ENCODE data around the gene ARID4B. TPM values are rescaled to one million over a fixed set of nuclear protein-coding genes. Genes with fewer than 3 reads are reported as not detected.

The ARID4B gene
- total and polyA plus RNA-seq, 5 donors from 2014 or later, result 52.6 to 192 (median 58.6) TPM

- peaks cover 12% of the 10 kb centered on the region for H3K4me1 ChIP-seq (ENCODE audit: control insufficient read depth, insufficient read depth, low read length, poor library complexity, severe bottlenecking)
- Mint-ChIP-seq H3K4me3 (no peak overlapping the region), H3K4me1 (peaks cover 8 to 33% (median 18%) of the 10 kb centered on the region in 4 donors), H3K27me3 (no peaks in the 10 kb centered on the region), H3K9me3 (no peaks in the 10 kb centered on the region), H3K36me3 (peaks cover 31% of the 10 kb centered on the region), H3K27ac (peak overlapping the region in 2 of 3 donors; percentile 48 to 56)
- H3K4me3 ChIP-seq (ENCODE audit: low read depth, low read length), result no peak overlapping the region
- DNase-seq, result no peak
- no peaks in the 10 kb centered on the region for H3K27me3 ChIP-seq (ENCODE audit: control insufficient read depth, insufficient read depth, low read length)
- peaks cover 31% of the 10 kb centered on the region for H3K36me3 ChIP-seq (ENCODE audit: control insufficient read depth, insufficient read depth, low read length)
- ATAC-seq (ENCODE audit: low read depth in 2 of 2), result no peak
- H3K9me3 ChIP-seq (ENCODE audit: control insufficient read depth in 2 of 2, low read length in 2 of 2), result no peaks in the 10 kb centered on the region
- H3K27ac ChIP-seq (ENCODE audit: insufficient read depth, low read length, poor library complexity, severe bottlenecking), result peak overlapping the region; percentile 8
Measured at GRCh38 chr1:235341334-235341733, 13.4 kb upstream of the ARID4B start.

DNA sequence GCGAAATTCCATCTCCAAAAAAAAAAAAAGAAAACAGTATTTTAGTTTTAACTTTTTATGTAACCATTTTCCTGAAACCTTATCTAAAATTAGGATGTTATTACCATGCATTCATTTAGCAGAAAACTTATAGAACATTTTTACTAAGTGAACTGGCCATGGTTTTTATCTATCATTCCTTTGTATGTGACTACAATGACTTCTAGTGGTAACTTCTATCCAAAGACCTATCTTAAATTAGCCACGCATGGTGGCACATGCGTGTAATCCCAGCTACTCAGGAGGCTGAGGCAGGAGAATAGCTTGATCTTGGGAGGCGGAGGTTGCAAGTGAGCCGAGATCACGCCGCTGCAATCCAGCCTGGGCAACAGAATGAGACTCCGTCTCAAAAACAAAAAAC, 11.8 kb upstream of the ARID4B start:
- H3K27me3 Mint-ChIP-seq, result no peaks in the 10 kb centered on the region
- no peak for DNase-seq
- H3K4me3 Mint-ChIP-seq, result peak overlapping the region in 2 of 4 donors; percentile 19 to 28
- H3K27ac Mint-ChIP-seq, result peak overlapping the region; percentile 60 to 88 (median 83)
- peaks cover 18% of the 10 kb centered on the region for H3K4me1 ChIP-seq (ENCODE audit: control insufficient read depth, insufficient read depth, low read length, poor library complexity, severe bottlenecking)
- no peaks in the 10 kb centered on the region for H3K9me3 ChIP-seq (ENCODE audit: control insufficient read depth in 2 of 2, low read length in 2 of 2)
- H3K9me3 Mint-ChIP-seq, result no peaks in the 10 kb centered on the region
- peaks cover 8 to 38% (median 13%) of the 10 kb centered on the region in 4 donors for H3K4me1 Mint-ChIP-seq
- no peak overlapping the region for H3K4me3 ChIP-seq (ENCODE audit: low read depth, low read length)
- H3K36me3 ChIP-seq (ENCODE audit: control insufficient read depth, insufficient read depth, low read length), result peaks cover 37% of the 10 kb centered on the region
- H3K36me3 Mint-ChIP-seq, result peaks cover 20% of the 10 kb centered on the region
- ATAC-seq (ENCODE audit: low read depth in 2 of 2), result no peak
- no peak overlapping the region for H3K27ac ChIP-seq (ENCODE audit: insufficient read depth, low read length, poor library complexity, severe bottlenecking)
- no peaks in the 10 kb centered on the region for H3K27me3 ChIP-seq (ENCODE audit: control insufficient read depth, insufficient read depth, low read length)

GRCh38 chr1:235336903-235337302, 8.9 kb upstream of the ARID4B start:
- peaks cover 26% of the 10 kb centered on the region for H3K36me3 ChIP-seq (ENCODE audit: control insufficient read depth, insufficient read depth, low read length)
- Mint-ChIP-seq H3K27me3 (no peaks in the 10 kb centered on the region), H3K27ac (peak overlapping the region; percentile 67 to 93 (median 77)), H3K9me3 (no peaks in the 10 kb centered on the region), H3K36me3 (peaks cover 8% of the 10 kb centered on the region), H3K4me3 (peak overlapping the region; percentile 57 to 78 (median 71)), H3K4me1 (peaks cover 8 to 46% (median 25%) of the 10 kb centered on the region in 4 donors)
- H3K4me3 ChIP-seq (ENCODE audit: low read depth, low read length), result peak overlapping the region; percentile 82
- peak overlapping the region; percentile 69 for H3K27ac ChIP-seq (ENCODE audit: insufficient read depth, low read length, poor library complexity, severe bottlenecking)
- ATAC-seq (ENCODE audit: low read depth in 2 of 2) (peak; percentile 93 to 98), DNase-seq (peak in 2 of 3 donors; percentile 52 to 88)
- H3K4me1 ChIP-seq (ENCODE audit: control insufficient read depth, insufficient read depth, low read length, poor library complexity, severe bottlenecking), result peaks cover 26% of the 10 kb centered on the region
- no peaks in the 10 kb centered on the region for H3K27me3 ChIP-seq (ENCODE audit: control insufficient read depth, insufficient read depth, low read length)
- no peaks in the 10 kb centered on the region for H3K9me3 ChIP-seq (ENCODE audit: control insufficient read depth in 2 of 2, low read length in 2 of 2)

DNA sequence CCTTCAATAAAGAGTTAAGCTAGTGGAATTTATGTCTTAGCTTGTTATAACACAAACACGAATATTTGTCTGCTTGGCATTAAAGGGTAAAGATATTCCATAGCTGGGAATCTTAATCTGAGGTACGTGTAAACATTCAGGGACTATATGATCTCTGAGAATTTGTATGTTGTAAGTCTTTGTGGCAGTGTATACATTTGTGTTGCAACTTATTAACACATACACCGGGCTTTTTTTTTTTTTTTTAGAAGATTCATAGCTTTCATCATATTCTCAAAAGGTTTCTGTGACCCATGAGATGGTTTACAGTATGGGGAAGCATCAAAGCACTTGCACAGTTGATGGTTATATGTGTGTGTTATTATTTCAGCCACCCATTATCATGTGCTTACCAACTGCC, 3.4 kb upstream of the ARID4B start:
- H3K36me3 Mint-ChIP-seq, result peaks cover 9% of the 10 kb centered on the region
- Histone ChIP-seq H3K27ac (ENCODE audit: insufficient read depth, low read length, poor library complexity, severe bottlenecking) (peak overlapping the region; percentile 97), H3K27me3 (ENCODE audit: control insufficient read depth, insufficient read depth, low read length) (no peaks in the 10 kb centered on the region), H3K4me1 (ENCODE audit: control insufficient read depth, insufficient read depth, low read length, poor library complexity, severe bottlenecking) (peaks cover 42% of the 10 kb centered on the region), H3K36me3 (ENCODE audit: control insufficient read depth, insufficient read depth, low read length) (peaks cover 11% of the 10 kb centered on the region), H3K9me3 (ENCODE audit: control insufficient read depth in 2 of 2, low read length in 2 of 2) (no peaks in the 10 kb centered on the region), H3K4me3 (ENCODE audit: low read depth, low read length) (peak overlapping the region; percentile 93)
- ATAC-seq (ENCODE audit: low read depth in 2 of 2) (no peak), DNase-seq (no peak)
- H3K27me3 Mint-ChIP-seq, result no peaks in the 10 kb centered on the region
- H3K27ac Mint-ChIP-seq, result peak overlapping the region in 1 of 3 donors; percentile 56
- no peaks in the 10 kb centered on the region for H3K9me3 Mint-ChIP-seq
- no peak overlapping the region for H3K4me3 Mint-ChIP-seq
- peaks cover 9 to 33% (median 24%) of the 10 kb centered on the region in 4 donors for H3K4me1 Mint-ChIP-seq

- Mint-ChIP-seq H3K27ac (no peak overlapping the region), H3K4me3 (no peak overlapping the region), H3K9me3 (no peaks in the 10 kb centered on the region), H3K4me1 (peaks cover 9 to 36% (median 25%) of the 10 kb centered on the region in 4 donors), H3K27me3 (no peaks in the 10 kb centered on the region), H3K36me3 (peaks cover 9% of the 10 kb centered on the region)
- DNase-seq, result no peak
- H3K4me1 ChIP-seq (ENCODE audit: control insufficient read depth, insufficient read depth, low read length, poor library complexity, severe bottlenecking), result peaks cover 42% of the 10 kb centered on the region
- no peaks in the 10 kb centered on the region for H3K9me3 ChIP-seq (ENCODE audit: control insufficient read depth in 2 of 2, low read length in 2 of 2)
- peaks cover 10% of the 10 kb centered on the region for H3K36me3 ChIP-seq (ENCODE audit: control insufficient read depth, insufficient read depth, low read length)
- no peaks in the 10 kb centered on the region for H3K27me3 ChIP-seq (ENCODE audit: control insufficient read depth, insufficient read depth, low read length)
- ATAC-seq (ENCODE audit: low read depth in 2 of 2), result no peak
- peak overlapping the region; percentile 93 for H3K4me3 ChIP-seq (ENCODE audit: low read depth, low read length)
- peak overlapping the region; percentile 97 for H3K27ac ChIP-seq (ENCODE audit: insufficient read depth, low read length, poor library complexity, severe bottlenecking)
Measured at GRCh38 chr1:235330918-235331285, 2.9 kb upstream of the ARID4B start.

- Histone ChIP-seq H3K4me3 (ENCODE audit: low read depth, low read length) (peak overlapping the region; percentile 99), H3K4me1 (ENCODE audit: control insufficient read depth, insufficient read depth, low read length, poor library complexity, severe bottlenecking) (peaks cover 57% of the 10 kb centered on the region), H3K27ac (ENCODE audit: insufficient read depth, low read length, poor library complexity, severe bottlenecking) (peak overlapping the region; percentile 97), H3K27me3 (ENCODE audit: control insufficient read depth, insufficient read depth, low read length) (no peaks in the 10 kb centered on the region), H3K9me3 (ENCODE audit: control insufficient read depth in 2 of 2, low read length in 2 of 2) (no peaks in the 10 kb centered on the region), H3K36me3 (ENCODE audit: control insufficient read depth, insufficient read depth, low read length) (peaks cover 5% of the 10 kb centered on the region)
- Mint-ChIP-seq H3K4me1 (peaks cover 9 to 37% (median 30%) of the 10 kb centered on the region in 4 donors), H3K27ac (no peak overlapping the region), H3K4me3 (no peak overlapping the region), H3K27me3 (no peaks in the 10 kb centered on the region), H3K36me3 (peaks cover 9% of the 10 kb centered on the region), H3K9me3 (no peaks in the 10 kb centered on the region)
- peak; percentile 6 to 9 for ATAC-seq (ENCODE audit: low read depth in 2 of 2)
- peak in 2 of 3 donors; percentile 40 to 79 for DNase-seq
Measured at GRCh38 chr1:235329139-235329902, 1.3 kb upstream of the ARID4B start.

- Histone ChIP-seq H3K27me3 (ENCODE audit: control insufficient read depth, insufficient read depth, low read length) (no peaks in the 10 kb centered on the region), H3K27ac (ENCODE audit: insufficient read depth, low read length, poor library complexity, severe bottlenecking) (peak within 1 kb of the TSS; percentile 97), H3K4me1 (ENCODE audit: control insufficient read depth, insufficient read depth, low read length, poor library complexity, severe bottlenecking) (peaks cover 64% of the 10 kb centered on the region), H3K36me3 (ENCODE audit: control insufficient read depth, insufficient read depth, low read length) (peaks cover 8% of the 10 kb centered on the region), H3K9me3 (ENCODE audit: control insufficient read depth in 2 of 2, low read length in 2 of 2) (no peaks in the 10 kb centered on the region), H3K4me3 (ENCODE audit: low read depth, low read length) (peak within 1 kb of the TSS; percentile 99)
- H3K9me3 Mint-ChIP-seq, result no peaks in the 10 kb centered on the region
- DNase-seq (peak; percentile 97 to 99 (median 98)), ATAC-seq (ENCODE audit: low read depth in 2 of 2) (peak; percentile 84 to 90)
- peaks cover 9 to 32% (median 27%) of the 10 kb centered on the region in 4 donors for H3K4me1 Mint-ChIP-seq
- no peak within 1 kb of the TSS for H3K4me3 Mint-ChIP-seq
- no peaks in the 10 kb centered on the region for H3K27me3 Mint-ChIP-seq
- peaks cover 9% of the 10 kb centered on the region for H3K36me3 Mint-ChIP-seq
- H3K27ac Mint-ChIP-seq, result peak within 1 kb of the TSS in 1 of 3 donors; percentile 27
Measured at GRCh38 chr1:235328271-235329138, 526 bp upstream of the ARID4B start, which contains the start of gene GGPS1. Gene GGPS1 (plus strand): TSS chr1:235328570. CDS start chr1:235335265, 6,695 bp downstream.
